Measurements from ENCODE around the gene TSHZ1. TPM values are rescaled to one million over a fixed set of nuclear protein-coding genes. Genes with fewer than 3 reads are reported as not detected.

Gene TSHZ1
- total RNA-seq, 1 donor from 2014 or later = 1.3 TPM

GRCh38 chr18:75211626-75211952 is 992 bp downstream of the TSHZ1 start:
- Histone ChIP-seq H3K27me3 (ENCODE audit: control insufficient read depth, insufficient read depth, low read length) (no peaks in the 10 kb centered on the region), H3K4me3 (ENCODE audit: low read depth, low read length) (peak overlapping the region; percentile 53), H3K36me3 (ENCODE audit: control insufficient read depth, insufficient read depth, low read length) (no peaks in the 10 kb centered on the region)
- FAIRE-seq (no peak), DNase-seq (ENCODE audit: low read depth) (no peak)
- TF ChIP-seq, protein P1, sequence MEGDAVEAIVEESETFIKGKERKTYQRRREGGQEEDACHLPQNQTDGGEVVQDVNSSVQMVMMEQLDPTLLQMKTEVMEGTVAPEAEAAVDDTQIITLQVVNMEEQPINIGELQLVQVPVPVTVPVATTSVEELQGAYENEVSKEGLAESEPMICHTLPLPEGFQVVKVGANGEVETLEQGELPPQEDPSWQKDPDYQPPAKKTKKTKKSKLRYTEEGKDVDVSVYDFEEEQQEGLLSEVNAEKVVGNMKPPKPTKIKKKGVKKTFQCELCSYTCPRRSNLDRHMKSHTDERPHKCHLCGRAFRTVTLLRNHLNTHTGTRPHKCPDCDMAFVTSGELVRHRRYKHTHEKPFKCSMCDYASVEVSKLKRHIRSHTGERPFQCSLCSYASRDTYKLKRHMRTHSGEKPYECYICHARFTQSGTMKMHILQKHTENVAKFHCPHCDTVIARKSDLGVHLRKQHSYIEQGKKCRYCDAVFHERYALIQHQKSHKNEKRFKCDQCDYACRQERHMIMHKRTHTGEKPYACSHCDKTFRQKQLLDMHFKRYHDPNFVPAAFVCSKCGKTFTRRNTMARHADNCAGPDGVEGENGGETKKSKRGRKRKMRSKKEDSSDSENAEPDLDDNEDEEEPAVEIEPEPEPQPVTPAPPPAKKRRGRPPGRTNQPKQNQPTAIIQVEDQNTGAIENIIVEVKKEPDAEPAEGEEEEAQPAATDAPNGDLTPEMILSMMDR (IDR thresholded peaks at IDR 0.05; ENCODE audit: insufficient read depth, low read length, severe bottlenecking) = no peak

DNA sequence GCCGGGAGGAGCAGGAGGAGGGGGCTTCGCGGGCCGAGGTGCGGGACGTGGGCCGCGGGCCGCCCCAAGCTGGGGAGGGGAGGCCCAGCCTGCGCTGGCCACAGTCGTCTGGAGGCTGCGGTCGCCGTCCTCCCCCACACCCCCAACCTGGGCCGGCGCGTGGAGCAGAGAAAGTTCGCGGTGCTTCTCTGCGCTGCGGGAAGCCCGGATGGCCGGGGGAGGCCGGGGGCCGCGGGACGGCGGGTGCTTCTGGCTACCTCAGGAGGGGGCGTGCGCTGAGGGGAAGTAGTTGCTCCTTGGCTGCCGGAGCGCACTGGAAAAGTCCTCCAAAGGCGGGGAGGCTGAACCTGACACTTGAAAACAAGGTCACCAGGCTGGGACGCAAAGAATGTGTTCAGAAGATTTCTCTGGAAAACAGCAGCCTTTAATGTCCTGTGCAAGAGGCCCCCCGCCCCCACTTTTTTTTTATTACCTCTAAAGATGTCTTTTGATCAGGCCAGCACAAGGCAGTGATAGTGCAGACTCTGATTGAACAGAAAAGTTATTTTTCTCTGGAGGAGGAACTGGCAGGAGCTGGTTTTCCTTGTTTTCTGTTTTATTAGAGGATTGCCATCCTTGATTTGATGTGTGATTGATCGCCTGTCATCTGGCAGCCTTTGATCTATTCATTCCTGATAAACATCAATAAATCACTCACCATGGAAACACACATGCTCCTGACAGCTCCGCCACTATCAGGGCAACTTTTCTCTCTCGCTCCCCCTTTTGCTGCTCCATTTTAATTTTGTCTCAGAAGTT is 1.6 kb downstream of the TSHZ1 start:
- no peaks in the 10 kb centered on the region for H3K27me3 ChIP-seq (ENCODE audit: control insufficient read depth, insufficient read depth, low read length)
- TF ChIP-seq, protein P1 (IDR thresholded peaks at IDR 0.05; ENCODE audit: insufficient read depth, low read length, severe bottlenecking) = no peak
- peak overlapping the region; percentile 53 for H3K4me3 ChIP-seq (ENCODE audit: low read depth, low read length)
- FAIRE-seq = no peak
- no peaks in the 10 kb centered on the region for H3K36me3 ChIP-seq (ENCODE audit: control insufficient read depth, insufficient read depth, low read length)
- no peak for DNase-seq (ENCODE audit: low read depth)

GRCh38 chr18:75212751-75213090 is 2.1 kb downstream of the TSHZ1 start:
- Histone ChIP-seq H3K4me3 (ENCODE audit: low read depth, low read length) (peak overlapping the region; percentile 14), H3K36me3 (ENCODE audit: control insufficient read depth, insufficient read depth, low read length) (no peaks in the 10 kb centered on the region), H3K27me3 (ENCODE audit: control insufficient read depth, insufficient read depth, low read length) (no peaks in the 10 kb centered on the region)
- DNase-seq (ENCODE audit: low read depth) (no peak), FAIRE-seq (no peak)
- TF ChIP-seq, protein P1 (IDR thresholded peaks at IDR 0.05; ENCODE audit: insufficient read depth, low read length, severe bottlenecking) = no peak

DNA sequence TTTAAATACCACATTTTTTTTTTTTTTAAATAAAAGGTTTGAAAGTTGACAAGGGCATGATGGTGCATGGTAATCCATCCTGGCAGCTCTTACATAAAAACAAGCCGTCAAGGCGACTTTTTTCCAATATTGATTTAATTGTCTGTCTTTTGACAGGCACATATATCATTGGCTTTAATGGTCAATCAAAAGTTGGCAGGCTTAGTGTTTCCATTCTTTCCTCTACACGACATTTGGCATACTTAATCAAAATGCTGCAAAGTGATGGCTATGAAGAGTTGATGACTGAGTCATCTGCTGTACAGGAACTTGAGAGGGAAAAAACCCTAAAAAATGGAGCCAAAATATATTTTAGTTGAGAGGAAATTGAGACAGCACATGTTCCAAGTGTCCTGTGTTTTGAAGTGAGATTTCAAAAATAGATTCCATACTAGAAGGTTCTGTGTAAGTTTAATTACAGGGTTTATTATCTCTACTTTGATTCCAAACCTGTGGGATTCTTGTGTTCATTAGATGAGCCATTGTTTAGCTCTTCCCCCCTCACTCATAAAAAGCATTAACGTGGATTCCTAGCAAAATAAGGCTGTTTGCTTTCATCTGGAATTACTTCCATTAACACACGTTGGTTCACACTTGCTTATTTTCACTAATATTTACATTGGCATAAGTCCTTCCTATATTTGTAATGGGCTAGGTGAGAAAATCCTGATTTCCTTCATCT is 3.2 kb downstream of the TSHZ1 start:
- TF ChIP-seq, protein P1 (IDR thresholded peaks at IDR 0.05; ENCODE audit: insufficient read depth, low read length, severe bottlenecking) = no peak
- Histone ChIP-seq H3K4me3 (ENCODE audit: low read depth, low read length) (no peak overlapping the region), H3K36me3 (ENCODE audit: control insufficient read depth, insufficient read depth, low read length) (no peaks in the 10 kb centered on the region), H3K27me3 (ENCODE audit: control insufficient read depth, insufficient read depth, low read length) (no peaks in the 10 kb centered on the region)
- DNase-seq (ENCODE audit: low read depth) (peak; percentile 22), FAIRE-seq (no peak)

DNA sequence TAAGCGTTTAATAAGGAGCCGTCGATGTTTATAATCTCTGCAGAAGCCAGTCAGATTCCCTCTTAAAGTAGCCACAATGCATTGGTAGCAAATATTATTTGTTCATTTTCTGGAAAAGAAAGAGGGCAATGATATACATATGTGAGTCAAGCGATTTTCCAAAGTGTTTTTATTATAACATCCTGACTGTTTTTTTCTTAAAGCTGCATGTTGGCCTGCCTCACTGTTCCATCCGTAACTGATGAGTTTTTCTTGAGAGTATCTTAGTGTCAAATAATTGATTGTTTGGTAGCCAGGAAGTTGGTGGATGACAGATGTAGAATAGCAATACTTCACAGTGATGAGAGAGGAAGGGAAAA is 3.7 kb downstream of the TSHZ1 start:
- no peak overlapping the region for H3K4me3 ChIP-seq (ENCODE audit: low read depth, low read length)
- FAIRE-seq (no peak), DNase-seq (ENCODE audit: low read depth) (no peak)
- H3K36me3 ChIP-seq (ENCODE audit: control insufficient read depth, insufficient read depth, low read length) = no peaks in the 10 kb centered on the region
- H3K27me3 ChIP-seq (ENCODE audit: control insufficient read depth, insufficient read depth, low read length) = no peaks in the 10 kb centered on the region
- TF ChIP-seq, protein P1 (IDR thresholded peaks at IDR 0.05; ENCODE audit: insufficient read depth, low read length, severe bottlenecking) = no peak
